HCT116 (cell line): ENCODE measurements around the gene CLC. TPM values are rescaled to one million over a fixed set of nuclear protein-coding genes. Genes with fewer than 3 reads are reported as not detected.
A peak's percentile ranks its signal among the peaks of the same experiment; 100 is the strongest.

ENCODE experiments used
- ATAC-seq: fragments of 200-7000 bp; cut with Tn5 transposase; 2 replicates; pipeline ENCODE4 v1.9.1; 2020; ENCODE audit warnings: mild to moderate bottlenecking, moderate library complexity
- BruUV-seq: library from RNA; stranded (reverse); fragments of 400-500 nt; replicated peaks from 2 replicates; lab custom pipeline; 2021; lab: Mats Ljungman, UMichigan
- CTCF ChIA-PET: fragments of 300-600 bp; sonication (Branson Sonifier 250); formaldehyde crosslinking; loops from one replicate; lab custom pipeline; 2021; ENCODE audit warnings: antibody characterized with exemption; lab: Charles Lee
- POLR2A ChIA-PET: fragments of 300-600, 350-600 bp; sonication (Branson Sonifier 250); formaldehyde crosslinking; loops from one replicate; lab custom pipeline; 2021; ENCODE audit warnings: antibody characterized with exemption; lab: Charles Lee
- RAD21 ChIA-PET, 2 experiments: fragments of 300-600 bp; sonication (Branson Sonifier 250); formaldehyde crosslinking; loops; one replicate each; lab custom pipeline; 2023; ENCODE audit warnings: low total read pairs in 2 of 2; ENCODE audit not compliant: uncharacterized antibody in 2 of 2, unreplicated experiment in 2 of 2, low non-redundant PET in 1 of 2; lab: Charles Lee
- DNase-seq: peaks from one replicate; pipeline ENCODE4 v3.0.0-alpha.2; 2010; ENCODE audit warnings: low read depth, low spot score
- H2AFZ ChIP-seq: fragments of 200-600 bp; shearing (Covaris generic), sonication (generic); 2 replicates; pipeline ENCODE4 v1.6.1; 2017; ENCODE audit warnings: low read depth, mixed run types, mixed read lengths, antibody characterized with exemption, low read length; ENCODE audit not compliant: poor library complexity, severe bottlenecking
- H3K27ac ChIP-seq: 2 replicates; pipeline ENCODE4 v1.5.1; 2012; ENCODE audit warnings: low read depth, low read length
- H3K27me3 ChIP-seq: fragments of 200-600 bp; sonication (generic); 2 replicates; pipeline ENCODE4 v1.6.1; 2016; ENCODE audit warnings: mixed run types, low read length, mixed read lengths; ENCODE audit not compliant: insufficient read depth
- H3K36me3 ChIP-seq, 2 experiments: fragments of 200-500 bp in 1 of 2; fragments of 200-600 bp in 1 of 2; sonication (Bioruptor generic) in 1 of 2; sonication (generic) in 1 of 2; 2 replicates each; pipeline versions ENCODE4 v1.5.1 to v1.6.1; 2014 to 2016; ENCODE audit warnings: low read length in 2 of 2, inconsistent platforms in 1 of 2, mixed read lengths in 1 of 2, mixed run types in 1 of 2; ENCODE audit not compliant: insufficient read depth in 2 of 2, control insufficient read depth in 1 of 2
- H3K4me1 ChIP-seq, 2 experiments: fragments of 200-600 bp in 1 of 2; sonication (generic) in 1 of 2; 2 replicates each; pipeline versions ENCODE4 v1.5.1 to v1.6.1; 2012 to 2017; ENCODE audit warnings: low read length in 2 of 2, inconsistent platforms in 1 of 2, mild to moderate bottlenecking in 1 of 2, mixed read lengths in 1 of 2, mixed run types in 1 of 2, moderate library complexity in 1 of 2; ENCODE audit not compliant: insufficient read depth in 2 of 2, control insufficient read depth in 1 of 2
- H3K4me2 ChIP-seq: fragments of 200-600 bp; sonication (generic); 2 replicates; pipeline ENCODE4 v1.6.1; 2017; ENCODE audit warnings: mixed run types, low read length, mixed read lengths
- H3K4me3 ChIP-seq, 2 experiments: fragments of 200-600 bp in 1 of 2; sonication (generic) in 1 of 2; replicated peaks in 1 of 2; 2 replicates each; pipeline ENCODE4 v1.5.1; 2011 to 2016; ENCODE audit warnings: low read length in 2 of 2, control low read depth in 1 of 2, low read depth in 1 of 2, mild to moderate bottlenecking in 1 of 2, mixed read lengths in 1 of 2, mixed run types in 1 of 2
- H3K79me2 ChIP-seq: fragments of 200-600 bp; sonication (generic); 2 replicates; pipeline ENCODE4 v1.6.1; 2017; ENCODE audit warnings: mild to moderate bottlenecking, mixed run types, low read length, moderate library complexity, mixed read lengths; ENCODE audit not compliant: insufficient read depth
- H3K9ac ChIP-seq: fragments of 200-600 bp; sonication (generic); 2 replicates; pipeline ENCODE4 v1.6.1; 2016; ENCODE audit warnings: low read length, mixed read lengths
- H3K9me2 ChIP-seq: fragments of 200-600 bp; sonication (generic), shearing (Covaris generic); 2 replicates; pipeline ENCODE4 v1.6.1; 2017; ENCODE audit warnings: mixed run types, mild to moderate bottlenecking, moderate library complexity; ENCODE audit not compliant: insufficient read depth
- H3K9me3 ChIP-seq, 2 experiments: fragments of 200-500 bp in 1 of 2; fragments of 200-600 bp in 1 of 2; sonication (Bioruptor generic) in 1 of 2; sonication (generic) in 1 of 2; 2 replicates each; pipeline ENCODE4 v1.6.1; 2014 to 2017; ENCODE audit warnings: low read length in 2 of 2, mixed read lengths in 2 of 2, inconsistent platforms in 1 of 2, low read depth in 1 of 2, mild to moderate bottlenecking in 1 of 2, mixed run types in 1 of 2, moderate library complexity in 1 of 2; ENCODE audit not compliant: control insufficient read depth in 1 of 2, insufficient read depth in 1 of 2
- H4K20me1 ChIP-seq: fragments of 200-600 bp; sonication (generic), shearing (Covaris generic); 2 replicates; pipeline ENCODE4 v1.6.1; 2017; ENCODE audit warnings: mixed run types, mild to moderate bottlenecking, moderate library complexity; ENCODE audit not compliant: insufficient read depth
- CBX3 ChIP-seq: IDR thresholded peaks from 2 replicates; pipeline ENCODE4 v1.6.1; 2012; ENCODE audit warnings: low read depth
- CEBPB ChIP-seq: IDR thresholded peaks from 2 replicates; pipeline ENCODE4 v1.6.1; 2012; ENCODE audit warnings: low read depth
- CTCF ChIP-seq, 3 experiments: fragments of 200-600 bp in 1 of 3; sonication (generic) in 1 of 3; IDR thresholded peaks in 2 of 3; conservative IDR thresholded peaks in 1 of 3; 2 replicates each; pipeline ENCODE4 v1.5.1; 2012 to 2017; ENCODE audit warnings: low read depth in 2 of 3, low read length in 2 of 3, antibody characterized with exemption in 1 of 3, borderline replicate concordance in 1 of 3, control low read depth in 1 of 3, mild to moderate bottlenecking in 1 of 3, mixed read lengths in 1 of 3, mixed run types in 1 of 3, moderate library complexity in 1 of 3; ENCODE audit not compliant: insufficient read depth in 1 of 3
- EGR1 ChIP-seq: IDR thresholded peaks from 2 replicates; pipeline ENCODE4 v1.6.1; 2012; ENCODE audit warnings: low read depth
- ELF1 ChIP-seq: IDR thresholded peaks from 2 replicates; pipeline ENCODE4 v1.6.1; 2012; ENCODE audit warnings: low read depth, borderline replicate concordance
- EZH2 ChIP-seq: fragments of 200-600 bp; sonication (generic); IDR thresholded peaks from 2 replicates; pipeline ENCODE4 v1.6.1; 2017; ENCODE audit warnings: antibody characterized with exemption, mixed run types
- FOSL1 ChIP-seq: IDR thresholded peaks from 2 replicates; pipeline ENCODE4 v1.6.1; 2012; ENCODE audit warnings: low read depth
- JUND ChIP-seq: IDR thresholded peaks from 2 replicates; pipeline ENCODE4 v1.6.1; 2012
- POLR2A ChIP-seq: IDR thresholded peaks from 2 replicates; pipeline ENCODE4 v1.7.0; 2011; ENCODE audit warnings: borderline replicate concordance; ENCODE audit not compliant: insufficient read depth, insufficient read length; ENCODE audit errors: extremely low read depth
- POLR2AphosphoS5 ChIP-seq: IDR thresholded peaks from 2 replicates; pipeline ENCODE4 v1.6.1; 2011; ENCODE audit warnings: mild to moderate bottlenecking, low read depth, low read length, moderate library complexity
- RAD21 ChIP-seq: IDR thresholded peaks from 2 replicates; pipeline ENCODE4 v1.6.1; 2012; ENCODE audit warnings: low read depth, mild to moderate bottlenecking
- SIN3A ChIP-seq: IDR thresholded peaks from 2 replicates; pipeline ENCODE4 v1.6.1; 2012; ENCODE audit warnings: low read depth
- SRF ChIP-seq: IDR thresholded peaks from 2 replicates; pipeline ENCODE4 v1.6.1; 2012; ENCODE audit warnings: low read depth
- TCF7L2 ChIP-seq: IDR thresholded peaks from 2 replicates; pipeline ENCODE4 v1.7.0; 2011; ENCODE audit warnings: borderline replicate concordance, inconsistent platforms; ENCODE audit not compliant: insufficient read depth, insufficient read length; ENCODE audit errors: extremely low read depth
- ZFX ChIP-seq: fragments of 450-650 bp; IDR thresholded peaks from 2 replicates; pipeline ENCODE4 v1.6.1; 2017
- ZNF274 ChIP-seq: fragments of 200-500 bp; sonication (Bioruptor generic); IDR thresholded peaks from 2 replicates; pipeline ENCODE4 v1.6.1; 2014; ENCODE audit warnings: mild to moderate bottlenecking, low read depth, low read length, inconsistent platforms
- intact Hi-C: fragments of 100-400 bp; cut with micrococcal nuclease; formaldehyde crosslinking; loops from 2 replicates; pipeline ENCODE4 v1.10.0; 2022
- total RNA-seq: library from RNA; stranded (reverse); gene quantifications from one replicate; pipeline ENCODE4 v1.2.1, GENCODE V29; 2021; ENCODE audit not compliant: unreplicated experiment
- TF ChIP-seq, protein P1 (sequence below): IDR thresholded peaks from 2 replicates; pipeline ENCODE4 v1.6.1; 2012
- TF ChIP-seq, protein P2 (sequence below): IDR thresholded peaks from 2 replicates; pipeline ENCODE4 v1.6.1; 2012; ENCODE audit warnings: low read depth
- TF ChIP-seq, protein P3 (sequence below): IDR thresholded peaks from 2 replicates; pipeline ENCODE4 v1.6.1; 2011; ENCODE audit warnings: mild to moderate bottlenecking, low read length, moderate library complexity; ENCODE audit not compliant: insufficient replicate concordance; ENCODE audit errors: extremely low read depth

CLC gene
- total RNA-seq, 1 experiment from 2014 or later, result not detected

DNA sequence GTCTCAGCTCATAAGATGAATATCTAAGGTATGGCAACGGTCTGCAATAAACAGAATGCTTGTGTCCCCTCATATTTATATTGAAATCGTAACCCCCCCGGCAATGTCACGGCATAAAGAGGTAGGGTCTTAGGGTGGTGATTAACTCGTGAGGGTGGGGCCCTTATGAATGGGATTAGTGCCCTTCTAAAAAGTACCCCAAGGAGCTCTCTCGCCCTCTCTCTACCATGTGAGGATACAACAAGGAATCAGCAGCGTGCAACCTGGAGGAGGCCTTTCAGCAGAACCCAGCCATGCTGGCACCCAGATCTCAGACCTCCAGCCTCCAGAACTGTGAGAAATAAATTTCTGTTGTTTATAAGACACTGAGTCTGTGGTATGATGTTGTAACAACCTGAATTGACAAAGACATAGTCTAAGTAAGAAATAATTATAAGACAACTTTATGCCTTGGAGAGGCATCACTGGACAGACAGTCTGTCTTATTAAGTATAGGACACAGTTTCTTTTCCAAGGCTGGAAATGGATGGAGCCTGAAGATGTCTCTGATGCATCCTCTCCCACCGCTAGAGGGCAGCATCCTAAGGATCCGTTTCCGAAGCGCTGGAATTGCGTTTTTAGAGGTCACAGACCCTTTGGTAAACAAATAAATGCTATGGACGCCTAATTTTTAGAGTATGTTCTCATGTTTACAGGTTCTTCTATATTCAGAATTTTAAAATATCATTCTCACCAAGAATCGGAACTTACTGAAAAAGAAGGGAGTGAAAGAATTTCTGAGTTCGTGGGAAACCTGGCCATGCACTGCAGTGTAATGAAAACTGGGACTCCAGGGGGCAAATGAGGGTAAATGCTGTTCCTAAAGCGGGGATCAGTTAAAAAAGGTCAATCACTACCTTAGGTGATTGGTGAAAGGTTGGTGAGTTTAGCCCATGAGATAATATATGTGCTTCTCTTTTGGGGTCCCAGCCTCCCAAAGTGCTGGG is 27.6 kb upstream of the CLC start:
- no peaks in the 10 kb centered on the region for H3K36me3 ChIP-seq
- intact Hi-C loops, result no loop called here
- no peaks in the 10 kb centered on the region; the same call in 1 of the 2 replicates for H3K27me3 ChIP-seq
- no peaks in the 10 kb centered on the region for H4K20me1 ChIP-seq
- H3K9me3 ChIP-seq, result no peaks in the 10 kb centered on the region
- H3K9ac ChIP-seq, result no peak overlapping the region
- ChIA-PET CTCF (interaction anchor here (0.8 to 1.6 kb wide), 3 partner anchors 10 to 205 kb away, joined by 3 to 5 read pairs (median 4); partner anchors contain the start of gene PSMC4), RAD21 (no interaction called here), POLR2A (no interaction called here)
- H3K4me3 ChIP-seq, result no peak overlapping the region
- H3K79me2 ChIP-seq, result no peaks in the 10 kb centered on the region
- DNase-seq (peak; percentile 36), ATAC-seq (peak; percentile 62)
- no peak overlapping the region for H3K27ac ChIP-seq
- BruUV-seq, result no TSS peak
- no peaks in the 10 kb centered on the region for H3K9me2 ChIP-seq
- no peaks in the 10 kb centered on the region for H3K4me1 ChIP-seq
- TF ChIP-seq SIN3A (no peak), FOSL1 (no peak), CTCF (IDR thresholded peaks at IDR 0.05 in 2 of 3, conservative IDR thresholded peaks at IDR 0.05 in 1 of 3; ENCODE audit: borderline replicate concordance in 1 of 3, insufficient read depth in 1 of 3, low read depth in 2 of 3, low read length in 2 of 3) (peak; percentile 43 to 95 (median 87); a peak in 5 of 6 replicates), ZNF274 (no peak), EGR1 (no peak), CEBPB (no peak), POLR2A (no peak), EZH2 (no peak), ELF1 (no peak), JUND (no peak), CBX3 (0 out of 2 replicates have a peak, but pooled peaks have one; percentile 18), TCF7L2 (no peak), POLR2AphosphoS5 (no peak), ZFX (no peak), SRF (no peak), RAD21 (peak; percentile 27; the same call in 1 of the 2 replicates)
- TF ChIP-seq, protein P1, sequence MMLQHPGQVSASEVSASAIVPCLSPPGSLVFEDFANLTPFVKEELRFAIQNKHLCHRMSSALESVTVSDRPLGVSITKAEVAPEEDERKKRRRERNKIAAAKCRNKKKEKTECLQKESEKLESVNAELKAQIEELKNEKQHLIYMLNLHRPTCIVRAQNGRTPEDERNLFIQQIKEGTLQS, result no peak
- TF ChIP-seq, protein P2, sequence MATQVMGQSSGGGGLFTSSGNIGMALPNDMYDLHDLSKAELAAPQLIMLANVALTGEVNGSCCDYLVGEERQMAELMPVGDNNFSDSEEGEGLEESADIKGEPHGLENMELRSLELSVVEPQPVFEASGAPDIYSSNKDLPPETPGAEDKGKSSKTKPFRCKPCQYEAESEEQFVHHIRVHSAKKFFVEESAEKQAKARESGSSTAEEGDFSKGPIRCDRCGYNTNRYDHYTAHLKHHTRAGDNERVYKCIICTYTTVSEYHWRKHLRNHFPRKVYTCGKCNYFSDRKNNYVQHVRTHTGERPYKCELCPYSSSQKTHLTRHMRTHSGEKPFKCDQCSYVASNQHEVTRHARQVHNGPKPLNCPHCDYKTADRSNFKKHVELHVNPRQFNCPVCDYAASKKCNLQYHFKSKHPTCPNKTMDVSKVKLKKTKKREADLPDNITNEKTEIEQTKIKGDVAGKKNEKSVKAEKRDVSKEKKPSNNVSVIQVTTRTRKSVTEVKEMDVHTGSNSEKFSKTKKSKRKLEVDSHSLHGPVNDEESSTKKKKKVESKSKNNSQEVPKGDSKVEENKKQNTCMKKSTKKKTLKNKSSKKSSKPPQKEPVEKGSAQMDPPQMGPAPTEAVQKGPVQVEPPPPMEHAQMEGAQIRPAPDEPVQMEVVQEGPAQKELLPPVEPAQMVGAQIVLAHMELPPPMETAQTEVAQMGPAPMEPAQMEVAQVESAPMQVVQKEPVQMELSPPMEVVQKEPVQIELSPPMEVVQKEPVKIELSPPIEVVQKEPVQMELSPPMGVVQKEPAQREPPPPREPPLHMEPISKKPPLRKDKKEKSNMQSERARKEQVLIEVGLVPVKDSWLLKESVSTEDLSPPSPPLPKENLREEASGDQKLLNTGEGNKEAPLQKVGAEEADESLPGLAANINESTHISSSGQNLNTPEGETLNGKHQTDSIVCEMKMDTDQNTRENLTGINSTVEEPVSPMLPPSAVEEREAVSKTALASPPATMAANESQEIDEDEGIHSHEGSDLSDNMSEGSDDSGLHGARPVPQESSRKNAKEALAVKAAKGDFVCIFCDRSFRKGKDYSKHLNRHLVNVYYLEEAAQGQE, result no peak
- TF ChIP-seq, protein P3, sequence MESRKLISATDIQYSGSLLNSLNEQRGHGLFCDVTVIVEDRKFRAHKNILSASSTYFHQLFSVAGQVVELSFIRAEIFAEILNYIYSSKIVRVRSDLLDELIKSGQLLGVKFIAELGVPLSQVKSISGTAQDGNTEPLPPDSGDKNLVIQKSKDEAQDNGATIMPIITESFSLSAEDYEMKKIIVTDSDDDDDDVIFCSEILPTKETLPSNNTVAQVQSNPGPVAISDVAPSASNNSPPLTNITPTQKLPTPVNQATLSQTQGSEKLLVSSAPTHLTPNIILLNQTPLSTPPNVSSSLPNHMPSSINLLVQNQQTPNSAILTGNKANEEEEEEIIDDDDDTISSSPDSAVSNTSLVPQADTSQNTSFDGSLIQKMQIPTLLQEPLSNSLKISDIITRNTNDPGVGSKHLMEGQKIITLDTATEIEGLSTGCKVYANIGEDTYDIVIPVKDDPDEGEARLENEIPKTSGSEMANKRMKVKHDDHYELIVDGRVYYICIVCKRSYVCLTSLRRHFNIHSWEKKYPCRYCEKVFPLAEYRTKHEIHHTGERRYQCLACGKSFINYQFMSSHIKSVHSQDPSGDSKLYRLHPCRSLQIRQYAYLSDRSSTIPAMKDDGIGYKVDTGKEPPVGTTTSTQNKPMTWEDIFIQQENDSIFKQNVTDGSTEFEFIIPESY, result no peak
- H3K4me2 ChIP-seq, result no peak overlapping the region
- peak overlapping the region; percentile 94 for H2AFZ ChIP-seq
